ENCODE data around the gene ZNF484. TPM values are rescaled to one million over a fixed set of nuclear protein-coding genes. Genes with fewer than 3 reads are reported as not detected.
"Not testable (repeated sequence)": the region's sequence is repeated elsewhere in the genome, so short reads cannot be mapped to it uniquely, and the experiment has no call there.

Gene ZNF484
- total RNA-seq, 2 donors from 2014 or later, result 10.1 to 10.8 TPM

- no peak for DNase-seq (ENCODE audit: low spot score)
- intact Hi-C loops (cut with DNase I), result no loop called here
These were observed 7.5 kb downstream of the ZNF484 start for GRCh38 chr9:92870289-92870688.

GRCh38 chr9:92866600-92866999 lies 11.2 kb downstream of the ZNF484 start:
- intact Hi-C loops (cut with DNase I), result not testable (repeated sequence)

GRCh38 chr9:92864152-92864551 lies 13.7 kb downstream of the ZNF484 start:
- no peak for DNase-seq (ENCODE audit: low spot score)
- intact Hi-C loops (cut with DNase I), result no loop called here

More at GRCh38 chr9:92866600-92866999, 11.2 kb downstream of the ZNF484 start:
- DNase-seq (ENCODE audit: low spot score), result not testable (repeated sequence)

GRCh38 chr9:92860867-92861266 lies 17.0 kb downstream of the ZNF484 start:
- DNase-seq (ENCODE audit: low spot score), result no peak
- intact Hi-C loops (cut with DNase I), result no loop called here

- intact Hi-C loops (cut with DNase I), result no loop called here
- no peak for DNase-seq (ENCODE audit: low spot score)
These were observed 20.6 kb downstream of the ZNF484 start for GRCh38 chr9:92857236-92857635.

- intact Hi-C loops (cut with DNase I), result no loop called here
- no peak for DNase-seq (ENCODE audit: low spot score)
These were observed 24.1 kb downstream of the ZNF484 start for GRCh38 chr9:92853716-92854115.

GRCh38 chr9:92850898-92851297 lies 26.9 kb downstream of the ZNF484 start:
- DNase-seq (ENCODE audit: low spot score), result no peak
- intact Hi-C loops (cut with DNase I), result no loop called here

GRCh38 chr9:92848740-92849139 lies 29.1 kb downstream of the ZNF484 start:
- DNase-seq (ENCODE audit: low spot score); intact Hi-C loops (cut with DNase I): not testable (repeated sequence)

GRCh38 chr9:92846662-92847145 lies 31.1 kb downstream of the ZNF484 start:
- no peak for DNase-seq (ENCODE audit: low spot score)
- intact Hi-C loops (cut with DNase I), result no loop called here

GRCh38 chr9:92838411-92838810 lies 39.4 kb downstream of the ZNF484 start:
- intact Hi-C loops (cut with DNase I), result not testable (repeated sequence)

GRCh38 chr9:92837191-92837590 lies 40.6 kb downstream of the ZNF484 start:
- intact Hi-C loops (cut with DNase I), result no loop called here
- DNase-seq (ENCODE audit: low spot score), result no peak

More at GRCh38 chr9:92838411-92838810, 39.4 kb downstream of the ZNF484 start:
- DNase-seq (ENCODE audit: low spot score), result not testable (repeated sequence)

- DNase-seq (ENCODE audit: low spot score), result no peak
- intact Hi-C loops (cut with DNase I), result no loop called here
These were observed 48.4 kb downstream of the ZNF484 start for GRCh38 chr9:92829420-92829819.

- intact Hi-C loops (cut with DNase I); DNase-seq (ENCODE audit: low spot score): not testable (repeated sequence)
These were observed 52.8 kb downstream of the ZNF484 start for GRCh38 chr9:92825065-92825464.

GRCh38 chr9:92820964-92821363 lies 56.9 kb downstream of the ZNF484 start:
- DNase-seq (ENCODE audit: low spot score), result no peak
- intact Hi-C loops (cut with DNase I), result no loop called here

- intact Hi-C loops (cut with DNase I); DNase-seq (ENCODE audit: low spot score): not testable (repeated sequence)
These were observed 57.9 kb downstream of the ZNF484 start for GRCh38 chr9:92819898-92820297.

- DNase-seq (ENCODE audit: low spot score); intact Hi-C loops (cut with DNase I): not testable (repeated sequence)
These were observed 68.1 kb downstream of the ZNF484 start for GRCh38 chr9:92809629-92810326.

- intact Hi-C loops (cut with DNase I), result no loop called here
These were observed 68.9 kb downstream of the ZNF484 start for GRCh38 chr9:92808726-92809451.

GRCh38 chr9:92807757-92808725 lies 69.8 kb downstream of the ZNF484 start:
- intact Hi-C loops (cut with DNase I), result no loop called here
- DNase-seq (ENCODE audit: low spot score), result no peak

More at GRCh38 chr9:92808726-92809451, 68.9 kb downstream of the ZNF484 start:
- DNase-seq (ENCODE audit: low spot score), result peak; percentile 91

GRCh38 chr9:92807031-92807756 lies 70.6 kb downstream of the ZNF484 start:
- DNase-seq (ENCODE audit: low spot score), result no peak
- intact Hi-C loops (cut with DNase I), result no loop called here
